Right lobe of liver (tissue), 6 donors: ENCODE data around the gene DENND4A. TPM values are rescaled to one million over a fixed set of nuclear protein-coding genes. Genes with fewer than 3 reads are reported as not detected.
A peak's percentile ranks its signal among the peaks of the same experiment; 100 is the strongest.

Experiments
- ATAC-seq, 4 donors: fragments of 200-7000 bp; cut with Tn5 transposase; one replicate each; pipeline ENCODE4 v1.9.1; 2020; ENCODE audit warnings: mild to moderate bottlenecking in 4 of 4, moderate library complexity in 4 of 4
- DNase-seq, 3 donors: peaks; one replicate each; pipeline ENCODE4 v3.0.0-alpha.2; 2020
- H3K27ac ChIP-seq, 3 donors: fragments of 200-600 bp; one replicate each; pipeline ENCODE4 v1.8.0; 2022
- H3K27me3 ChIP-seq, 2 donors: fragments of 200-600 bp; one replicate each; pipeline ENCODE4 v1.8.0; 2022
- H3K36me3 ChIP-seq, 4 donors: fragments of 200-600 bp; sonication (generic) in 1 of 4; one replicate each; pipeline versions ENCODE4 v1.5.1 to v1.8.0; 2017 to 2022; ENCODE audit warnings: control low read depth in 1 of 4
- H3K4me1 ChIP-seq, 4 donors: fragments of 200-600 bp; sonication (generic) in 1 of 4; one replicate each; pipeline versions ENCODE4 v1.5.1 to v1.8.0; 2017 to 2022; ENCODE audit warnings: control low read depth in 1 of 4
- H3K4me3 ChIP-seq, 3 donors: fragments of 200-600 bp; one replicate each; pipeline ENCODE4 v1.8.0; 2022
- H3K9me3 ChIP-seq, 4 donors: fragments of 200-600 bp; sonication (generic) in 1 of 4; one replicate each; pipeline versions ENCODE4 v1.5.1 to v1.8.0; 2017 to 2022; ENCODE audit warnings: control low read depth in 1 of 4
- CTCF ChIP-seq, 4 donors: fragments of 200-600 bp in 3 of 4; fragments of 450-650 bp in 1 of 4; IDR thresholded peaks; one replicate each; pipeline versions ENCODE4 v1.5.1 to v1.8.0; 2016 to 2022; ENCODE audit warnings: antibody characterized with exemption in 4 of 4, mild to moderate bottlenecking in 2 of 4
- POLR2A ChIP-seq: fragments of 450-650 bp; IDR thresholded peaks from one replicate; pipeline ENCODE4 v1.6.1; 2017; ENCODE audit warnings: antibody characterized with exemption, mild to moderate bottlenecking
- WGBS: methylation state at CpG from one replicate; pipeline ENCODE4 v1.1.6; 2018; ENCODE audit warnings: low coverage, low lambda C conversion rate; ENCODE audit not compliant: insufficient coverage; ENCODE audit errors: missing lambda C conversion rate; 5-methylcytosine and 5-hydroxymethylcytosine counted together
- intact Hi-C, 2 donors: fragments of 100-400 bp; cut with DNase I; formaldehyde crosslinking; loops; one replicate each; pipeline versions ENCODE4 v1.11.2 to v1.14.1; 2022
- total RNA-seq, 6 experiments: library from RNA; depleted of rRNA in 2 of 6; stranded (reverse); fragments of >200 nt in 2 of 6; fragmentation: NEBNext Ultra II Directional in 3 of 6; extraction: Animal tissue kit (Norgen Biotek cat#: 25700) in 3 of 6; gene quantifications; one replicate each; pipeline versions ENCODE4 v1.1.0 to v1.2.4, GENCODE V29; 2016 to 2023
- donor health status: DM: no; HTN: yes; CAD: no.
- donor health status: DM: no; HTN: no; CAD: no.
- donor health status: DM: no; HTN: no; CAD: no.
- donor health status: DM: no; HTN: yes; CAD: no.
- donor health status: DM: no; HTN: yes; CAD: no.

Gene DENND4A
- total RNA-seq, 6 experiments from 2014 or later = 12.7 to 32.4 (median 21.5) TPM

- intact Hi-C loops = no loop called here
- peak in 1 of 4 donors; percentile 11 for ATAC-seq
- TF ChIP-seq CTCF (IDR thresholded peaks at IDR 0.05) = no peak
- TF ChIP-seq POLR2A = no peak
Measured at GRCh38 chr15:65827065-65827464, 35.0 kb upstream of the DENND4A start.

DNA sequence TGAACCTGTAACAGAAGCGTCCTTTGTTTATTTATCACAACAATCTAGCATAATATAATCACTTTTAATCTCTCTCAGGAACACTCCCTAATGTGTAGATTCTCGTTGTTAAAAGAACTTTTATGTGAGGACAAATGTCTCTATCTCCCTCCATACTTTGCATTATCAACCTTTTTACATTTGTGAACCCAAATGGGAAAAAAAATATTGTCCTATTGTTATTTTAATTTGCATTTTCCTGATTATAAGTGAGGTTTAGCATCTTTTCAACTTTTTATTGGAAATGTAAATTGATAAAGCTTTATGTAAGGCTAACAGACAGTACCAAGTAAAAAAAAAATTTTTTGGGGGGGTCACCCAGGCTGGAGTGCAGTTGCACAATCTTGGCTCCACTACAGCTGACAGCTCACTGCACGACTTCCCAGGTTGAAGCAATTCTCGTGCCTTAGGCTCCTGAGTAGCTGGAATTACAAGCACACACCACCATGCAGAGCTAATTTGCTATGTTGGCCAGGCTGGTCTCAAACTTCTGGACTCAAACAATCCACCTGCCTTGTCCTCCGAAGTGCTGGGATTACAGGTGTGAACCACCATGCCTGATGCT lies 33.0 kb upstream of the DENND4A start:
- Histone ChIP-seq H3K4me3 (no peak overlapping the region), H3K27me3 (no peaks in the 10 kb centered on the region), H3K27ac (no peak overlapping the region), H3K36me3 (no peaks in the 10 kb centered on the region), H3K9me3 (no peaks in the 10 kb centered on the region), H3K4me1 (no peaks in the 10 kb centered on the region)
- peak; percentile 55 to 72 (median 70) for ATAC-seq
- DNase-seq = peak in 2 of 3 donors; percentile 32 to 56
- 45% methylated on average over 5 of the region's 5 CpGs for WGBS
- TF ChIP-seq POLR2A (no peak), CTCF (IDR thresholded peaks at IDR 0.05) (no peak)
- intact Hi-C loops = no loop called here

More at GRCh38 chr15:65827065-65827464, 35.0 kb upstream of the DENND4A start:
- Histone ChIP-seq H3K27me3 (no peaks in the 10 kb centered on the region), H3K27ac (no peak overlapping the region), H3K9me3 (no peaks in the 10 kb centered on the region), H3K4me1 (peaks cover 0 to 9% (median 2%) of the 10 kb centered on the region in 4 donors), H3K36me3 (no peaks in the 10 kb centered on the region), H3K4me3 (no peak overlapping the region)
- WGBS = 58% methylated on average over 3 of the region's 3 CpGs
- DNase-seq = no peak

DNA sequence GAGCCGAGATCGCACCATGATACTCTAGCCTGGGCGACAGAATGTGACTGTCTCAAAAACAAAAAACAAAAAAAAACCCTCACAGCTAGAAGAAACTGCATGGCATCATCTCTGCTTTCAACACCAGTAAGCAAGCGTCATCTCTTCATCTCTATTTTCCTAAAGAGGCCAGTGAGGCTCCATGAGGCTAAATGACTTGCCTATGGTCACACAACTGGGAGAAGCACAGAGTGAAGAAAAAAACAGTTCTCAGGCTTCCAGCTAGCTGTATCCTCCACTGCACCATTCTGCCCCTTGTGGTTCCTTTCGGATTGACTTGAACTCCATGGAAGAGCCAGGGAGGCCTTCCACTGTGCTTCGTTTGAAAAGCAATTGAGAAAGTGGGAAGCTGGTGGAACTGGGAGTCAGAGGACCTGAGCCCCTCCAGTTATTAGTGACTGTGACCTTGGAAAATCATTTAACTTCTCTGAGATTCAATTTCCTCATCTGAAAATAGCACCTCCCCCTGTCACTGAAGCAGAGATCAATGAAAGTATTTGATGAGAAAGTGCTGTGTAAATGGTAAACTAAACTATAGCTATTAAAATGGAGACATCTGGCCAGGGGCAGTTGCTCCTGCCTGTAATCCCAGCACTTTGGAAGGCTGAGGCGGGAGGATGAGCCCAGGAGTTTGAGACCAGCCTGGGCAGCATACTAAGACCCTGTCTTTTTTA lies 32.1 kb upstream of the DENND4A start:
- intact Hi-C loops = no loop called here
- Histone ChIP-seq H3K4me1 (no peaks in the 10 kb centered on the region), H3K36me3 (no peaks in the 10 kb centered on the region), H3K27me3 (no peaks in the 10 kb centered on the region), H3K9me3 (no peaks in the 10 kb centered on the region), H3K27ac (no peak overlapping the region), H3K4me3 (no peak overlapping the region)
- WGBS = 61% methylated on average over 7 of the region's 7 CpGs
- TF ChIP-seq POLR2A (no peak), CTCF (IDR thresholded peaks at IDR 0.05) (peak; percentile 55 to 74 (median 67))
- peak; percentile 92 to 97 (median 92) for ATAC-seq
- peak in 1 of 3 donors; percentile 62 for DNase-seq

GRCh38 chr15:65822316-65822715 lies 30.2 kb upstream of the DENND4A start:
- no peaks in the 10 kb centered on the region for H3K9me3 ChIP-seq

More at GRCh38 chr15:65822316-65822715, 30.2 kb upstream of the DENND4A start:
- Histone ChIP-seq H3K4me3 (no peak overlapping the region), H3K36me3 (no peaks in the 10 kb centered on the region), H3K27me3 (no peaks in the 10 kb centered on the region), H3K4me1 (no peaks in the 10 kb centered on the region), H3K27ac (no peak overlapping the region)
- 90% methylated on average over 3 of the region's 3 CpGs for WGBS
- DNase-seq (no peak), ATAC-seq (no peak)
- TF ChIP-seq CTCF (IDR thresholded peaks at IDR 0.05) (no peak), POLR2A (no peak)
- intact Hi-C loops = no loop called here
